A673 (cell line): Measurements from ENCODE around the gene APOC3.

ENCODE experiments used
- EZH2 ChIP-seq: fragments of 200-600 bp; sonication (generic); IDR thresholded peaks from 2 replicates; pipeline ENCODE4 v1.6.1; 2017; ENCODE audit warnings: borderline replicate concordance, low read depth, mild to moderate bottlenecking, mixed read lengths, antibody characterized with exemption, low read length; ENCODE audit not compliant: poor library complexity, severe bottlenecking
- TF ChIP-seq, protein P1 (sequence below): fragments of 300-800, 200-600 bp; sonication (generic); conservative IDR thresholded peaks from 2 replicates; pipeline ENCODE4 v1.5.1; 2017; ENCODE audit warnings: low read depth, mild to moderate bottlenecking, antibody characterized with exemption, low read length, moderate library complexity, mixed read lengths

DNA sequence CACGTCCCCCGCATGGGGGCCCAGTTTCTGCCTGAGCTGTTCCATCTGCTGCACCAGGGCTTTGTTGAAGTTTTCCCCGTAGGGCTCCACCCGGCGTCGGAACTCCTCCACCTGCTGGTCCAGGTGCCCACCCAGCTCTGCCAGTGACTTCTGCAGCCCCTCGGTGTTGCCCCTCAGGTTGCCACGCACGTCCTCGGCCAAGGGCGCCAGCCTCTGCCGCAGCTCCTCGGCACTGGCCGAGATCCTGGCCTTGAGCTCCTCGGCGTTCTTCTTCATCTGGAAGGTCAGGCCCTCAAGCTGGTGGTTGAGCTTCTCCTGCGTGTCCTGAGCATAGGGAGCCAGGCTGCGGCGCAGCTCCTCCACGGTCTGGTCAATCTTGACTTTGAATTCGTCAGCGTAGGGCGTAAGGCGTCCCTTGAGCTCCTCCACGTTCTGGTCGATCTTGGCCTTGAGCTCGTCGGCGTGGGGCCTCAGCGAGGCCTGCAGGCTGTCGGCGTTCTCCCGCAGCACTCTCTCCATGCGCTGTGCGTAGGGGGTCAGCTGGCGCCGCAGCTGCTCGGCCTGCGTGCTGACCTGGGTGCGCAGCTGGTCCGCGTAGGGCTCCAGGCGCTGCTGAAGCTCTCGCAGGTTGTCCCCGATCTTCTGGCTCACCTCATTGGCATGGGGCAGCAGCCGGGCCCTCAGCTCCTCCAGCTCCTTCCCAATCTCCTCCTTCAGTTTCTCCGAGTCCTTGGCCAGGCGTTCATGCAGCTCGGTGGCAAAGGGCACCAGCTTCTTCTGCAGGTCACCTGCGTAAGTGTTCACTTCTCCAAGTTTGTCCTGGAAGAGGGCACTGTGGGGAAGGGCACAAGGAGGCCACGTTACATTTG, 8.4 kb upstream of the APOC3 start:
- TF ChIP-seq, protein P1, sequence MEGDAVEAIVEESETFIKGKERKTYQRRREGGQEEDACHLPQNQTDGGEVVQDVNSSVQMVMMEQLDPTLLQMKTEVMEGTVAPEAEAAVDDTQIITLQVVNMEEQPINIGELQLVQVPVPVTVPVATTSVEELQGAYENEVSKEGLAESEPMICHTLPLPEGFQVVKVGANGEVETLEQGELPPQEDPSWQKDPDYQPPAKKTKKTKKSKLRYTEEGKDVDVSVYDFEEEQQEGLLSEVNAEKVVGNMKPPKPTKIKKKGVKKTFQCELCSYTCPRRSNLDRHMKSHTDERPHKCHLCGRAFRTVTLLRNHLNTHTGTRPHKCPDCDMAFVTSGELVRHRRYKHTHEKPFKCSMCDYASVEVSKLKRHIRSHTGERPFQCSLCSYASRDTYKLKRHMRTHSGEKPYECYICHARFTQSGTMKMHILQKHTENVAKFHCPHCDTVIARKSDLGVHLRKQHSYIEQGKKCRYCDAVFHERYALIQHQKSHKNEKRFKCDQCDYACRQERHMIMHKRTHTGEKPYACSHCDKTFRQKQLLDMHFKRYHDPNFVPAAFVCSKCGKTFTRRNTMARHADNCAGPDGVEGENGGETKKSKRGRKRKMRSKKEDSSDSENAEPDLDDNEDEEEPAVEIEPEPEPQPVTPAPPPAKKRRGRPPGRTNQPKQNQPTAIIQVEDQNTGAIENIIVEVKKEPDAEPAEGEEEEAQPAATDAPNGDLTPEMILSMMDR: no peak
- no peak for TF ChIP-seq EZH2
